ENCODE data around the gene NISCH. TPM values are rescaled to one million over a fixed set of nuclear protein-coding genes. Genes with fewer than 3 reads are reported as not detected.

Gene NISCH
- total and polyA plus RNA-seq, 2 of the 8 experiments (the other 6 are each of a cell fraction or from before 2014, with no cell fraction given), result 71.2 to 71.9 TPM

GRCh38 chr3:52431459-52432223 lies 23.8 kb upstream of the NISCH start (continued):
- TF ChIP-seq SIN3A (conservative IDR thresholded peaks at IDR 0.05 in 1 of 2, IDR thresholded peaks at IDR 0.05 in 1 of 2; ENCODE audit: low read depth in 1 of 2, low read length in 2 of 2) (no peak), ATF3 (IDR thresholded peaks at IDR 0.05; ENCODE audit: insufficient read depth, low read depth, low read length) (no peak), SIX5 (IDR thresholded peaks at IDR 0.05; ENCODE audit: low read depth, low read length) (no peak), SUZ12 (IDR thresholded peaks at IDR 0.05; ENCODE audit: low read length) (no peak), TAF1 (IDR thresholded peaks at IDR 0.05; ENCODE audit: low read depth, low read length) (no peak), RXRA (IDR thresholded peaks at IDR 0.05; ENCODE audit: insufficient read depth, low read depth, low read length) (no peak), SIRT6 (IDR thresholded peaks at IDR 0.05; ENCODE audit: low read length) (no peak), SP1 (IDR thresholded peaks at IDR 0.05; ENCODE audit: low read depth, low read length) (no peak), JUN (IDR thresholded peaks at IDR 0.05; ENCODE audit: low read depth, low read length) (no peak)

Measured in H1 (cell line).